ENCODE data around the gene DOCK2. TPM values are rescaled to one million over a fixed set of nuclear protein-coding genes. Genes with fewer than 3 reads are reported as not detected.

The DOCK2 gene
- total and polyA plus RNA-seq, 9 of the 15 experiments (the other 6 are each of a cell fraction or from before 2014, with no cell fraction given) = 4.5 to 42.6 (median 20.5) TPM

DNA sequence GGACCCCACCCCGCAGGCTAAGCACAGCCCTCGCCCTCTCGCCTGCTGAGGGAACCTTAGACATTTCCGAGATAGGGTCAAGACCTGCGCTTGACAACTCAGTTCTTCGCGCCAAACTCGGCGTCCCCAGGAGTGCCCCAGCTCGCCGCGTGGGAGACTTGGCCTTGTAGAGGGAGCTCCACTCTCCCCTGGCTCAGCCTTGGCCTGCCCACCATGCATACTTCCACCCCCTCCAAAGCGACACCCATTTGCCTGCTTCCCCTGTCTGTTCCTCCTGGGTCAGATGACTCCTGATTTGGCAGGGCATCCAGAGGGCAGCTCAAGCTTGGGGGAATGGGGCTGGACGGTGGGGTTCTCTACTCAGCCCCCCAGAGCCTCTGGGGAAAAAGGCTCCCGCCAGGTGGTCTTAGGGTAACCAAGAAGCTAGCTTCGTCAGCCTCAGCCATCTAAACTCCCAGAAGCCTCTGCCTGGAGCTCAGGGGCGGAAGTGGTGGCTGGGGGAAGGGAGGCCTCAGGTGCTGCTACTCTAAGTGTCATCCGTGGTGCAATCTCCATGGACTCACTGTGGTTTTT, 560 bp downstream of the DOCK2 start (continued):
- TF ChIP-seq, protein P1, sequence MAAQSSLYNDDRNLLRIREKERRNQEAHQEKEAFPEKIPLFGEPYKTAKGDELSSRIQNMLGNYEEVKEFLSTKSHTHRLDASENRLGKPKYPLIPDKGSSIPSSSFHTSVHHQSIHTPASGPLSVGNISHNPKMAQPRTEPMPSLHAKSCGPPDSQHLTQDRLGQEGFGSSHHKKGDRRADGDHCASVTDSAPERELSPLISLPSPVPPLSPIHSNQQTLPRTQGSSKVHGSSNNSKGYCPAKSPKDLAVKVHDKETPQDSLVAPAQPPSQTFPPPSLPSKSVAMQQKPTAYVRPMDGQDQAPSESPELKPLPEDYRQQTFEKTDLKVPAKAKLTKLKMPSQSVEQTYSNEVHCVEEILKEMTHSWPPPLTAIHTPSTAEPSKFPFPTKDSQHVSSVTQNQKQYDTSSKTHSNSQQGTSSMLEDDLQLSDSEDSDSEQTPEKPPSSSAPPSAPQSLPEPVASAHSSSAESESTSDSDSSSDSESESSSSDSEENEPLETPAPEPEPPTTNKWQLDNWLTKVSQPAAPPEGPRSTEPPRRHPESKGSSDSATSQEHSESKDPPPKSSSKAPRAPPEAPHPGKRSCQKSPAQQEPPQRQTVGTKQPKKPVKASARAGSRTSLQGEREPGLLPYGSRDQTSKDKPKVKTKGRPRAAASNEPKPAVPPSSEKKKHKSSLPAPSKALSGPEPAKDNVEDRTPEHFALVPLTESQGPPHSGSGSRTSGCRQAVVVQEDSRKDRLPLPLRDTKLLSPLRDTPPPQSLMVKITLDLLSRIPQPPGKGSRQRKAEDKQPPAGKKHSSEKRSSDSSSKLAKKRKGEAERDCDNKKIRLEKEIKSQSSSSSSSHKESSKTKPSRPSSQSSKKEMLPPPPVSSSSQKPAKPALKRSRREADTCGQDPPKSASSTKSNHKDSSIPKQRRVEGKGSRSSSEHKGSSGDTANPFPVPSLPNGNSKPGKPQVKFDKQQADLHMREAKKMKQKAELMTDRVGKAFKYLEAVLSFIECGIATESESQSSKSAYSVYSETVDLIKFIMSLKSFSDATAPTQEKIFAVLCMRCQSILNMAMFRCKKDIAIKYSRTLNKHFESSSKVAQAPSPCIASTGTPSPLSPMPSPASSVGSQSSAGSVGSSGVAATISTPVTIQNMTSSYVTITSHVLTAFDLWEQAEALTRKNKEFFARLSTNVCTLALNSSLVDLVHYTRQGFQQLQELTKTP (IDR thresholded peaks at IDR 0.05; ENCODE audit: low read depth in 1 of 2, partially characterized antibody in 2 of 2) = no peak
- no peak for TF ChIP-seq BMI1 (IDR thresholded peaks at IDR 0.05; ENCODE audit: low read length)
- TF ChIP-seq PTBP1 (IDR thresholded peaks at IDR 0.05; ENCODE audit: low read depth, low read length) = no peak
- TF ChIP-seq, protein P2, sequence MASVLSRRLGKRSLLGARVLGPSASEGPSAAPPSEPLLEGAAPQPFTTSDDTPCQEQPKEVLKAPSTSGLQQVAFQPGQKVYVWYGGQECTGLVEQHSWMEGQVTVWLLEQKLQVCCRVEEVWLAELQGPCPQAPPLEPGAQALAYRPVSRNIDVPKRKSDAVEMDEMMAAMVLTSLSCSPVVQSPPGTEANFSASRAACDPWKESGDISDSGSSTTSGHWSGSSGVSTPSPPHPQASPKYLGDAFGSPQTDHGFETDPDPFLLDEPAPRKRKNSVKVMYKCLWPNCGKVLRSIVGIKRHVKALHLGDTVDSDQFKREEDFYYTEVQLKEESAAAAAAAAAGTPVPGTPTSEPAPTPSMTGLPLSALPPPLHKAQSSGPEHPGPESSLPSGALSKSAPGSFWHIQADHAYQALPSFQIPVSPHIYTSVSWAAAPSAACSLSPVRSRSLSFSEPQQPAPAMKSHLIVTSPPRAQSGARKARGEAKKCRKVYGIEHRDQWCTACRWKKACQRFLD (CRISPR knock-in tag; IDR thresholded peaks at IDR 0.05) = no peak
- no peak for TF ChIP-seq NFYB (IDR thresholded peaks at IDR 0.05; ENCODE audit: extremely low read depth, insufficient read length)
- TF ChIP-seq, protein P3, sequence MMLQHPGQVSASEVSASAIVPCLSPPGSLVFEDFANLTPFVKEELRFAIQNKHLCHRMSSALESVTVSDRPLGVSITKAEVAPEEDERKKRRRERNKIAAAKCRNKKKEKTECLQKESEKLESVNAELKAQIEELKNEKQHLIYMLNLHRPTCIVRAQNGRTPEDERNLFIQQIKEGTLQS (IDR thresholded peaks at IDR 0.05) = no peak
- TF ChIP-seq, protein P3 (CRISPR knock-in tag; conservative IDR thresholded peaks at IDR 0.05) = no peak
- no peak for TF ChIP-seq TCF3 (CRISPR knock-in tag; IDR thresholded peaks at IDR 0.05)
- TF ChIP-seq, protein P4, sequence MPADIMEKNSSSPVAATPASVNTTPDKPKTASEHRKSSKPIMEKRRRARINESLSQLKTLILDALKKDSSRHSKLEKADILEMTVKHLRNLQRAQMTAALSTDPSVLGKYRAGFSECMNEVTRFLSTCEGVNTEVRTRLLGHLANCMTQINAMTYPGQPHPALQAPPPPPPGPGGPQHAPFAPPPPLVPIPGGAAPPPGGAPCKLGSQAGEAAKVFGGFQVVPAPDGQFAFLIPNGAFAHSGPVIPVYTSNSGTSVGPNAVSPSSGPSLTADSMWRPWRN (IDR thresholded peaks at IDR 0.05; ENCODE audit: low read depth) = no peak
- TF ChIP-seq, protein P5, sequence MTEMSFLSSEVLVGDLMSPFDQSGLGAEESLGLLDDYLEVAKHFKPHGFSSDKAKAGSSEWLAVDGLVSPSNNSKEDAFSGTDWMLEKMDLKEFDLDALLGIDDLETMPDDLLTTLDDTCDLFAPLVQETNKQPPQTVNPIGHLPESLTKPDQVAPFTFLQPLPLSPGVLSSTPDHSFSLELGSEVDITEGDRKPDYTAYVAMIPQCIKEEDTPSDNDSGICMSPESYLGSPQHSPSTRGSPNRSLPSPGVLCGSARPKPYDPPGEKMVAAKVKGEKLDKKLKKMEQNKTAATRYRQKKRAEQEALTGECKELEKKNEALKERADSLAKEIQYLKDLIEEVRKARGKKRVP (CRISPR knock-in tag; IDR thresholded peaks at IDR 0.05) = no peak
- TF ChIP-seq, protein P6, sequence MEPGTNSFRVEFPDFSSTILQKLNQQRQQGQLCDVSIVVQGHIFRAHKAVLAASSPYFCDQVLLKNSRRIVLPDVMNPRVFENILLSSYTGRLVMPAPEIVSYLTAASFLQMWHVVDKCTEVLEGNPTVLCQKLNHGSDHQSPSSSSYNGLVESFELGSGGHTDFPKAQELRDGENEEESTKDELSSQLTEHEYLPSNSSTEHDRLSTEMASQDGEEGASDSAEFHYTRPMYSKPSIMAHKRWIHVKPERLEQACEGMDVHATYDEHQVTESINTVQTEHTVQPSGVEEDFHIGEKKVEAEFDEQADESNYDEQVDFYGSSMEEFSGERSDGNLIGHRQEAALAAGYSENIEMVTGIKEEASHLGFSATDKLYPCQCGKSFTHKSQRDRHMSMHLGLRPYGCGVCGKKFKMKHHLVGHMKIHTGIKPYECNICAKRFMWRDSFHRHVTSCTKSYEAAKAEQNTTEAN (CRISPR knock-in tag; IDR thresholded peaks at IDR 0.05) = no peak
- TF ChIP-seq CBX8 (IDR thresholded peaks at IDR 0.05; ENCODE audit: borderline replicate concordance, extremely low read depth, low read depth, low read length, poor library complexity, severe bottlenecking) = no peak
- no peak for TF ChIP-seq SPI1 (IDR thresholded peaks at IDR 0.05; ENCODE audit: borderline replicate concordance, low read depth, low read length)
- TF ChIP-seq ZNF41 (CRISPR knock-in tag; conservative IDR thresholded peaks at IDR 0.05) = no peak
- no peak for TF ChIP-seq ZC3H4 (CRISPR knock-in tag; IDR thresholded peaks at IDR 0.05; ENCODE audit: borderline replicate concordance)
- TF ChIP-seq SUPT5H (IDR thresholded peaks at IDR 0.05) = no peak
- TF ChIP-seq, protein P7, sequence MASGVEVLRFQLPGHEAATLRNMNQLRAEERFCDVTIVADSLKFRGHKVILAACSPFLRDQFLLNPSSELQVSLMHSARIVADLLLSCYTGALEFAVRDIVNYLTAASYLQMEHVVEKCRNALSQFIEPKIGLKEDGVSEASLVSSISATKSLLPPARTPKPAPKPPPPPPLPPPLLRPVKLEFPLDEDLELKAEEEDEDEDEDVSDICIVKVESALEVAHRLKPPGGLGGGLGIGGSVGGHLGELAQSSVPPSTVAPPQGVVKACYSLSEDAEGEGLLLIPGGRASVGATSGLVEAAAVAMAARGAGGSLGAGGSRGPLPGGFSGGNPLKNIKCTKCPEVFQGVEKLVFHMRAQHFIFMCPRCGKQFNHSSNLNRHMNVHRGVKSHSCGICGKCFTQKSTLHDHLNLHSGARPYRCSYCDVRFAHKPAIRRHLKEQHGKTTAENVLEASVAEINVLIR (CRISPR knock-in tag; IDR thresholded peaks at IDR 0.05) = no peak

Data from K562 (cell line).